ENCODE measurements around the gene NT5C3B.

Gene NT5C3B

DNA sequence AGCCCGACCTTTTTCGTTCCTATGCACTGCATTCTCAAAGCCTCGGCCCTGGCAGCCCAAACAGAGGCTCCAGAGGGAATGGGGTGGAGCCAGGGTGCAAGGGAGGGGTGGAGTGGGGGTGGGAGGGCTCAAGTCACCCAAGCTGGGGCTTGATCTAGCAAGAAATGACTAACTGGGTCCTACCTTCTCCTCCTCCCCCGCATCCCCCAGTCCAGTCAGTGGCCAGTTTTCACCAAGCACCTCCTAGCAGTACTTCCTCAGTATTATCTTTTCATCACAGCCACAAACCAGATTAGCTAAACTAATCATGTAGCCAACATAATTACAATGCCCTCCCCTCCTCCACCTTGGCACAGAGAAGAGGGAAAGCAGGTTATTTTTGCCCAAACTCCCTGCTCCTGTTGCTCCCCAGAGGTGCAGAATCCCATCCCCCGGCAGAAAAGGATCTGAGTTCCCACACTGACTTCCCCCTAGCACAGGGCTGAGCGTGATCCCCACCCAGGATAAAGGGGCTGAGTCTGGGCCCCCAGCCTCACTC is 51.8 kb downstream of the NT5C3B start:
- Histone ChIP-seq H2AFZ (ENCODE audit: low read length) (no peak overlapping the region), H3K27ac (ENCODE audit: low read length) (no peak overlapping the region), H3F3A (ENCODE audit: insufficient read depth, low read length) (no peaks in the 10 kb centered on the region), H3K9me2 (replicated peaks; ENCODE audit: insufficient read depth, low read length) (no peaks in the 10 kb centered on the region), H3K4me1 (ENCODE audit: low read length) (peaks cover 8% of the 10 kb centered on the region; the same call in 1 of the 2 replicates), H3K36me3 (replicated peaks; ENCODE audit: insufficient read depth, low read length) (no peaks in the 10 kb centered on the region), H3K9me3 (replicated peaks; ENCODE audit: insufficient read depth, low read length) (no peaks in the 10 kb centered on the region), H3K27me3 (replicated peaks; ENCODE audit: insufficient read depth, low read length) (no peaks in the 10 kb centered on the region), H4K20me1 (ENCODE audit: insufficient read depth, low read length) (no peaks in the 10 kb centered on the region), H3K79me2 (ENCODE audit: low read length) (peaks cover 9% of the 10 kb centered on the region), H3K9ac (ENCODE audit: low read length) (no peak overlapping the region), H3K4me3 (ENCODE audit: low read length) (no peak overlapping the region), H3K4me2 (ENCODE audit: low read depth, low read length) (no peak overlapping the region)
- no peak for DNase-seq
- TF ChIP-seq EZH2 (optimal IDR thresholded peaks at IDR 0.05; ENCODE audit: low read depth, low read length): no peak
- TF ChIP-seq EZH2phosphoT487 (IDR thresholded peaks at IDR 0.05; ENCODE audit: low read length): no peak
- no peak for TF ChIP-seq CTCF (IDR thresholded peaks at IDR 0.05; ENCODE audit: low read length)

GRCh38 chr17:41782142-41782541 is 53.9 kb downstream of the NT5C3B start:
- Histone ChIP-seq H3K4me2 (ENCODE audit: low read depth, low read length) (no peak overlapping the region), H3K36me3 (replicated peaks; ENCODE audit: insufficient read depth, low read length) (no peaks in the 10 kb centered on the region), H3K4me1 (ENCODE audit: low read length) (peaks cover 6% of the 10 kb centered on the region; the same call in 1 of the 2 replicates), H3K27me3 (replicated peaks; ENCODE audit: insufficient read depth, low read length) (no peaks in the 10 kb centered on the region), H3K9me3 (replicated peaks; ENCODE audit: insufficient read depth, low read length) (no peaks in the 10 kb centered on the region), H3K9ac (ENCODE audit: low read length) (no peak overlapping the region), H4K20me1 (ENCODE audit: insufficient read depth, low read length) (no peaks in the 10 kb centered on the region), H3F3A (ENCODE audit: insufficient read depth, low read length) (no peaks in the 10 kb centered on the region), H3K79me2 (ENCODE audit: low read length) (peaks cover 9% of the 10 kb centered on the region), H2AFZ (ENCODE audit: low read length) (no peak overlapping the region), H3K4me3 (ENCODE audit: low read length) (no peak overlapping the region), H3K9me2 (replicated peaks; ENCODE audit: insufficient read depth, low read length) (no peaks in the 10 kb centered on the region), H3K27ac (ENCODE audit: low read length) (no peak overlapping the region)
- TF ChIP-seq CTCF (IDR thresholded peaks at IDR 0.05; ENCODE audit: low read length) (no peak), EZH2 (optimal IDR thresholded peaks at IDR 0.05; ENCODE audit: low read depth, low read length) (no peak), EZH2phosphoT487 (IDR thresholded peaks at IDR 0.05; ENCODE audit: low read length) (no peak)
- DNase-seq: no peak

DNA sequence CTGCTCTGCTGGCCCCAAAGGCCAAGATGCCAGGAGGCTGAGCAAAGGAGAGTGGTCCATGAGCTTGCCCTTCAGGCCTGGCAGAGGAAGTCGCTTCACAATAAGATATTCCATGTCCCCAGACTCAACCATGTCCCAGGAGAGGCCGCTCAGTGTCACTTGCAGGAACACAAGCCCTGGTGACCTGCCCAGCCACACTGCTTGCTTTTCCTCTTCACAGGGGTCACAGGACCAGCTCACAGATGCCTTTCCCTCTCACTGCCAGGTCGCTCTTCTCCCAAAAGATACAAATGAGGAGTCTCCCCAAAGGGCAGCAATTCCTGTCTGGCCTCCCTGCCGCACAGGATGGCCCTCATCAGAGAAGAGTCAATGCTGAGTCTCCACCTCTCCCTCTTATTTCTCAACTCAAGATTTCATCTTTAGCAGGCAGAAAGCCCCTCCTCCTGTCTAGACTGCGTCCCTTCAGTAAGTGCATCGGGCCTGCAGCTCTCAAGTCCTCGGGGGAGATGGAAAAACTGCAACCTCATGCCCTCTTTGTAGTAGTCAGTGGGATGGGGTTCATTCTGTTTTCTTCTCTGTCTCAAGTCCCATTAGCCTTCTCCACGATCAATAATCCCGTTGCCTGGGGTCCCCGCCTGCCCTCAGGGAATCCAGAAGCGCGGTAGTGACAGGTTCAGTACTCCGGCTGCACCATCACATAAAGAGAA is 54.5 kb downstream of the NT5C3B start:
- no peak for TF ChIP-seq EZH2phosphoT487 (IDR thresholded peaks at IDR 0.05; ENCODE audit: low read length)
- no peak for TF ChIP-seq EZH2 (optimal IDR thresholded peaks at IDR 0.05; ENCODE audit: low read depth, low read length)
- TF ChIP-seq CTCF (IDR thresholded peaks at IDR 0.05; ENCODE audit: low read length): no peak
- Histone ChIP-seq H3K9me2 (replicated peaks; ENCODE audit: insufficient read depth, low read length) (no peaks in the 10 kb centered on the region), H3K36me3 (replicated peaks; ENCODE audit: insufficient read depth, low read length) (no peaks in the 10 kb centered on the region), H3K9ac (ENCODE audit: low read length) (no peak overlapping the region), H3K4me1 (ENCODE audit: low read length) (0 out of 2 replicates have a peak, but pooled peaks cover 3% of the 10 kb centered on the region), H3F3A (ENCODE audit: insufficient read depth, low read length) (no peaks in the 10 kb centered on the region), H3K9me3 (replicated peaks; ENCODE audit: insufficient read depth, low read length) (no peaks in the 10 kb centered on the region), H2AFZ (ENCODE audit: low read length) (no peak overlapping the region), H3K27me3 (replicated peaks; ENCODE audit: insufficient read depth, low read length) (no peaks in the 10 kb centered on the region), H4K20me1 (ENCODE audit: insufficient read depth, low read length) (no peaks in the 10 kb centered on the region), H3K4me3 (ENCODE audit: low read length) (no peak overlapping the region), H3K27ac (ENCODE audit: low read length) (no peak overlapping the region), H3K4me2 (ENCODE audit: low read depth, low read length) (no peak overlapping the region), H3K79me2 (ENCODE audit: low read length) (peaks cover 9% of the 10 kb centered on the region)
- no peak for DNase-seq
